Prostate gland (tissue), 2 donors: Measurements from ENCODE around the gene LBX2. TPM values are rescaled to one million over a fixed set of nuclear protein-coding genes. Genes with fewer than 3 reads are reported as not detected.

ENCODE experiments used
- DNase-seq: peaks from one replicate; pipeline ENCODE4 v3.0.0-alpha.2; 2019; ENCODE audit warnings: low spot score
- H3K27ac ChIP-seq, 2 donors: fragments of 200-600 bp; sonication (generic); 2 replicates each; pipeline ENCODE4 v1.5.1; 2017 to 2019
- H3K27me3 ChIP-seq: fragments of 200-600 bp; sonication (generic); replicated peaks from 2 replicates; pipeline ENCODE4 v1.5.1; 2019; ENCODE audit not compliant: insufficient read depth
- H3K36me3 ChIP-seq, 2 donors: fragments of 200-600 bp; sonication (generic); 1 replicate in 1 of 2; 2 replicates in 1 of 2; pipeline versions ENCODE4 v1.5.1 to v1.8.1; 2017 to 2019
- H3K4me1 ChIP-seq: fragments of 200-600 bp; sonication (generic); replicated peaks from 2 replicates; pipeline ENCODE4 v1.5.1; 2019
- H3K4me3 ChIP-seq, 2 donors: fragments of 200-600 bp; sonication (generic); 2 replicates each; pipeline ENCODE4 v1.5.1; 2017 to 2019
- H3K9me3 ChIP-seq: fragments of 200-600 bp; sonication (generic); 2 replicates; pipeline ENCODE4 v1.5.1; 2017
- POLR2A ChIP-seq: fragments of 450-650 bp; IDR thresholded peaks from one replicate; pipeline ENCODE4 v1.6.1; 2016; ENCODE audit warnings: antibody characterized with exemption, mild to moderate bottlenecking
- POLR2AphosphoS5 ChIP-seq: sonication (generic); formaldehyde crosslinking; IDR thresholded peaks from one replicate; pipeline ENCODE4 v1.6.1; 2017; ENCODE audit warnings: antibody characterized with exemption
- WGBS: methylation state at CpG from one replicate; pipeline ENCODE4 v1.1.5; 2018; 5-methylcytosine and 5-hydroxymethylcytosine counted together
- intact Hi-C: fragments of 100-400 bp; cut with DNase I; formaldehyde crosslinking; loops from one replicate; pipeline ENCODE4 v1.14.2; 2022
- total RNA-seq, 2 donors: library from RNA; depleted of rRNA; stranded (reverse); fragments of >200 nt; gene quantifications; one replicate each; pipeline ENCODE4 v1.1.0, GENCODE V29; 2016
- TF ChIP-seq, protein P1 (sequence below), 4 experiments: fragments of 200-600 bp in 2 of 4; fragments of 450-650 bp in 2 of 4; sonication (generic) in 2 of 4; IDR thresholded peaks; 1 replicate in 3 of 4; 2 replicates in 1 of 4; pipeline ENCODE4 v1.5.1; 2016 to 2019; ENCODE audit warnings: antibody characterized with exemption in 4 of 4, mild to moderate bottlenecking in 2 of 4, moderate library complexity in 2 of 4

LBX2 gene
- total RNA-seq, 2 donors from 2014 or later = 1.2 TPM; not detected in 1

DNA sequence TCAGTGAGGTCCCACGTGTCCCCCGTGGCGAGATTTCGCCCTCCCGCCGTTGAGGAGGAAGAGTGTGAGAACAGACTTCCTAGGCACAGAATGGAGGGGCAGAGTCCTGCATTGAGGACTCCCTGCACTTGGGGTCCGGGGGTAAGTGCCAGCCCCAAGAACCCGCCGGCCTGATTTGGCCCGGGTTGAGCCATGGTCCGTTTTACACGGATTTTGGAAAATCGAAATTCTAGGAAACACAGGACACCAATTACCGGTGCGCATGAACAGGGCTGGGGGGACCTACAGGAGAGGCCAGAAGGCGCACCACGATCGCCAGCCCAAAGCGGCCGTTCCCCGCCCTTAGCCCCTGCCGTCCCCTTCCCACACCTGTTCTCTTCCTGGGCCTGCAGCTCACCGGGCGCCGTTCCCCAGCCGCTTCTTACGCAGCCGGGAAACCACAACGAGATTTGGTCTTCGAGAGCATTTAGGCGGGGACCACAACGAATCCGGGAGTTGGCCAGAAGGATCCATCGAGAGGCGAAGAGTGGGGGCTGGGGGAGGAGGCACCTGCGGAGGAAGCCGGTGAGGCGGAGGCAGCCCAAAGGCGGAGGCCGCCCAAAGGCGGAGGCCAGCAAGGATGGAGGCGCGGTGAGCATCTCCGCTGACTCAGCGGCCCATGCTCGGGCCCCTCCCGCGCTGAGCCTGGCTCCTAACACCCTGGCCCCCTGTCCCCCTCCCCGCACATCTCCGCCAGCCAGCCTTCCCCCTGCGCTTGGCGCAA is 14.4 kb upstream of the LBX2 start:
- no peaks in the 10 kb centered on the region for H3K36me3 ChIP-seq
- TF ChIP-seq POLR2A = no peak
- peak; percentile 5 for TF ChIP-seq POLR2AphosphoS5
- no peak overlapping the region for H3K27ac ChIP-seq
- 5% methylated on average over 52 of the region's 52 CpGs for WGBS
- H3K4me3 ChIP-seq = no peak overlapping the region
- peaks cover 41% of the 10 kb centered on the region for H3K27me3 ChIP-seq
- intact Hi-C loops = no loop called here
- no peaks in the 10 kb centered on the region for H3K9me3 ChIP-seq
- H3K4me1 ChIP-seq = peaks cover 11% of the 10 kb centered on the region
- DNase-seq = no peak

GRCh38 chr2:74512744-74513604 is 13.6 kb upstream of the LBX2 start:
- Histone ChIP-seq H3K4me1 (peaks cover 11% of the 10 kb centered on the region), H3K27ac (no peak overlapping the region), H3K27me3 (peaks cover 41% of the 10 kb centered on the region), H3K9me3 (no peaks in the 10 kb centered on the region), H3K4me3 (no peak overlapping the region), H3K36me3 (no peaks in the 10 kb centered on the region)
- 7% methylated on average over 36 of the region's 36 CpGs for WGBS
- TF ChIP-seq POLR2AphosphoS5 (no peak), POLR2A (no peak)
- TF ChIP-seq, protein P1, sequence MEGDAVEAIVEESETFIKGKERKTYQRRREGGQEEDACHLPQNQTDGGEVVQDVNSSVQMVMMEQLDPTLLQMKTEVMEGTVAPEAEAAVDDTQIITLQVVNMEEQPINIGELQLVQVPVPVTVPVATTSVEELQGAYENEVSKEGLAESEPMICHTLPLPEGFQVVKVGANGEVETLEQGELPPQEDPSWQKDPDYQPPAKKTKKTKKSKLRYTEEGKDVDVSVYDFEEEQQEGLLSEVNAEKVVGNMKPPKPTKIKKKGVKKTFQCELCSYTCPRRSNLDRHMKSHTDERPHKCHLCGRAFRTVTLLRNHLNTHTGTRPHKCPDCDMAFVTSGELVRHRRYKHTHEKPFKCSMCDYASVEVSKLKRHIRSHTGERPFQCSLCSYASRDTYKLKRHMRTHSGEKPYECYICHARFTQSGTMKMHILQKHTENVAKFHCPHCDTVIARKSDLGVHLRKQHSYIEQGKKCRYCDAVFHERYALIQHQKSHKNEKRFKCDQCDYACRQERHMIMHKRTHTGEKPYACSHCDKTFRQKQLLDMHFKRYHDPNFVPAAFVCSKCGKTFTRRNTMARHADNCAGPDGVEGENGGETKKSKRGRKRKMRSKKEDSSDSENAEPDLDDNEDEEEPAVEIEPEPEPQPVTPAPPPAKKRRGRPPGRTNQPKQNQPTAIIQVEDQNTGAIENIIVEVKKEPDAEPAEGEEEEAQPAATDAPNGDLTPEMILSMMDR (IDR thresholded peaks at IDR 0.05) = no peak
- DNase-seq = no peak
- intact Hi-C loops = no loop called here

- peaks cover 40% of the 10 kb centered on the region for H3K27me3 ChIP-seq
- DNase-seq = no peak
- H3K4me3 ChIP-seq = no peak overlapping the region
- peaks cover 16% of the 10 kb centered on the region for H3K4me1 ChIP-seq
- TF ChIP-seq POLR2AphosphoS5 (no peak), POLR2A (no peak)
- TF ChIP-seq, protein P1 (IDR thresholded peaks at IDR 0.05) = no peak
- H3K36me3 ChIP-seq = no peaks in the 10 kb centered on the region
- H3K27ac ChIP-seq = no peak overlapping the region
- WGBS = 26% methylated on average over 11 of the region's 11 CpGs
- intact Hi-C loops = no loop called here
- H3K9me3 ChIP-seq = no peaks in the 10 kb centered on the region
Measured at GRCh38 chr2:74511104-74511989, 11.9 kb upstream of the LBX2 start.

DNA sequence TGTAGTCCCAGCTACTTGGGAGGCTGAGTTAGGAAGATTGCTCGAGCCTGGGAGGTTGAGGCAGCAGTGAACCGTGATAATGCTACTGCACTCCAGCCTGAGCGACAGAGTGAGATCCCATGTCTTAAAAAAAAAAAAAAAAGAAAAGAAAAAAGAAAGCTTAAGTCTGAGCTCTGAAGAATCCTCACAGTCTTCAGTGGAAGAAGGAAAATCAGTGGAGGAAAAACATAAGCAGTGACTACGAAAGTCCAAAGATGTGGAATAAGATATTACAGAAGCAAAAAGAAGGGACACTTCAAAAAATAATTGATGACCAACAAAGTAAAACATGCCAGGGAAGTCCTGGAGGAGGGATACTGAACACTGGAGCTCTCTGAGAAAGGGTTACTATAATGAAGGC is 10.9 kb upstream of the LBX2 start:
- Histone ChIP-seq H3K4me3 (no peak overlapping the region), H3K4me1 (peaks cover 18% of the 10 kb centered on the region), H3K27me3 (peaks cover 29% of the 10 kb centered on the region), H3K9me3 (no peaks in the 10 kb centered on the region), H3K27ac (no peak overlapping the region), H3K36me3 (peaks cover 0 to 5% of the 10 kb centered on the region in 2 donors)
- DNase-seq = no peak
- intact Hi-C loops = no loop called here
- WGBS = 74% methylated on average over 4 of the region's 4 CpGs
- TF ChIP-seq, protein P1 (IDR thresholded peaks at IDR 0.05) = no peak
- TF ChIP-seq POLR2A (no peak), POLR2AphosphoS5 (no peak)
